DND-41 (cell line): Measurements from ENCODE around the gene SLC2A8.

Experiments used
- EZH2 ChIP-seq: IDR thresholded peaks from 3 replicates; pipeline ENCODE4 v1.6.1; 2012; ENCODE audit warnings: borderline replicate concordance, low read depth, mild to moderate bottlenecking, moderate library complexity, low read length, inconsistent platforms; ENCODE audit not compliant: severe bottlenecking
- TF ChIP-seq, protein P1 (sequence below): IDR thresholded peaks from 2 replicates; pipeline ENCODE4 v1.5.1; 2012; ENCODE audit warnings: borderline replicate concordance, low read length, moderate library complexity, mild to moderate bottlenecking; ENCODE audit not compliant: poor library complexity, severe bottlenecking; ENCODE audit errors: extremely low read depth

DNA sequence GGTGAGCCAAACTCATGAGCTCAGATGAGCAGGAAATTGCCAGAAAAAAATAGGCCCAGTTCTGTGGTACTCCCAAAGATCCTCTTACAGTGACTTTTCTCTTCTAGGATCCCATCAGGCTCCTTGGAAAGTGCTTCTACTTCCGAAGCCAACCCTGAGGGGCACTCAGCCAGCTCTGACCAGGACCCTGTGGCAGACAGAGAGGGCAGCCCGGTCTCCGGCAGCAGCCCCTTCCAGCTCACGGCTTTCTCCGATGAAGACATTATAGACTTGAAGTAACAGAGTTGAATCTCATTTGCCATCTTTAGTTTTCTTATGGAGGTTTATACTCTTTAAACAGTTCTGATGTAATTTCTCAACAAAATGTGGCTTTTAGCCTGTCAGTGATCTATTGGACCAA is 4.0 kb upstream of the SLC2A8 start:
- TF ChIP-seq, protein P1, sequence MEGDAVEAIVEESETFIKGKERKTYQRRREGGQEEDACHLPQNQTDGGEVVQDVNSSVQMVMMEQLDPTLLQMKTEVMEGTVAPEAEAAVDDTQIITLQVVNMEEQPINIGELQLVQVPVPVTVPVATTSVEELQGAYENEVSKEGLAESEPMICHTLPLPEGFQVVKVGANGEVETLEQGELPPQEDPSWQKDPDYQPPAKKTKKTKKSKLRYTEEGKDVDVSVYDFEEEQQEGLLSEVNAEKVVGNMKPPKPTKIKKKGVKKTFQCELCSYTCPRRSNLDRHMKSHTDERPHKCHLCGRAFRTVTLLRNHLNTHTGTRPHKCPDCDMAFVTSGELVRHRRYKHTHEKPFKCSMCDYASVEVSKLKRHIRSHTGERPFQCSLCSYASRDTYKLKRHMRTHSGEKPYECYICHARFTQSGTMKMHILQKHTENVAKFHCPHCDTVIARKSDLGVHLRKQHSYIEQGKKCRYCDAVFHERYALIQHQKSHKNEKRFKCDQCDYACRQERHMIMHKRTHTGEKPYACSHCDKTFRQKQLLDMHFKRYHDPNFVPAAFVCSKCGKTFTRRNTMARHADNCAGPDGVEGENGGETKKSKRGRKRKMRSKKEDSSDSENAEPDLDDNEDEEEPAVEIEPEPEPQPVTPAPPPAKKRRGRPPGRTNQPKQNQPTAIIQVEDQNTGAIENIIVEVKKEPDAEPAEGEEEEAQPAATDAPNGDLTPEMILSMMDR = no peak
- no peak for TF ChIP-seq EZH2
